NCI-H1417 (cell line): ENCODE measurements around the gene CLTCL1.
"Not testable (repeated sequence)": the region's sequence is repeated elsewhere in the genome, so short reads cannot be mapped to it uniquely, and the experiment has no call there.

Experiments used
- DNase-seq, 3 experiments: peaks; one replicate each; lab custom pipeline; 2025; lab: John Stamatoyannopoulos, UW

Gene CLTCL1

GRCh38 chr22:19218541-19219233 is 72.8 kb downstream of the CLTCL1 start:
- no peak for DNase-seq

- no peak for DNase-seq
Observed at GRCh38 chr22:19216579-19216978, 74.9 kb downstream of the CLTCL1 start.

DNA sequence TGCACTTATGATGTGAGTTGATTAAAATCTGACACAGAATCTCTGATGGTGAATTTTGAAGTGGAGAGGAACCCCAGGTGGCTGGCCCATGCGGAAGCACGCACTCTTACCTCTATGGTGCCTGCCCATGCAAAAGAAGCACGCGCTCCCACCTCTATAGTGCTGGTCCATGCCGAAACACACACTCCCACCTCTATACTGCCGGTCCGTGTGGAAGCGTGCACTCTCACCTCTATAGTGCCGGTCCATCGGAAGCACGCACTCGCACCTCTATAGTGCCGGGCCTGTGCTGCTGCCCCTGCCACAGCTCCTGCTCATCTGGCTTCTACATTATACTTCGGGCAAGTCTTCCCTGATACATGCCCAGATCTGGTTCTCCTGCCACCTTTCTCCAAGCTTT is 76.2 kb downstream of the CLTCL1 start:
- no peak for DNase-seq

DNA sequence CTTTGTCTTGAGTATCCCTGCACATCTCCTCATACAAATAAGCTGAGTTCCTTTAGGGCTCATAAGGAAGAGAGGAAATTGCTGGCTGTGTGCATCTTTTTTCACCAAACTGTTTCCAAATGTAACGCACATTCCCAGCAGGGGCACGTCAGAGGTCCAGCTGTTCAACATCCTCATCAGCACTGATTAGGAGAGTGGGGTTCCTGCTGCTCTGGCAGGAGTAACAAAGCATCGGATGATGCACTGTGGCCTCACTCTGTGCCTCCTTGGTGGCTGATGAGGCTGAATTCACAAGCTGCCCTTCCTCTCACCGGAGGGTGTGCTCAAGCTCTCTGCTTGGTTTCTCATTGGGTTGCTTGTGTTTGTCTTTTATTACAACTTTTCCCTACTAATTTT is 77.4 kb downstream of the CLTCL1 start:
- no peak for DNase-seq

GRCh38 chr22:19213442-19214077 is 78.0 kb downstream of the CLTCL1 start:
- DNase-seq, result no peak

- no peak for DNase-seq
Observed at GRCh38 chr22:19213001-19213400, 78.5 kb downstream of the CLTCL1 start.

- no peak for DNase-seq
Observed at GRCh38 chr22:19212302-19212870, 79.1 kb downstream of the CLTCL1 start.

- no peak for DNase-seq
Observed at GRCh38 chr22:19210188-19210587, 81.3 kb downstream of the CLTCL1 start.

GRCh38 chr22:19208287-19208847 is 83.2 kb downstream of the CLTCL1 start:
- DNase-seq, result no peak

DNA sequence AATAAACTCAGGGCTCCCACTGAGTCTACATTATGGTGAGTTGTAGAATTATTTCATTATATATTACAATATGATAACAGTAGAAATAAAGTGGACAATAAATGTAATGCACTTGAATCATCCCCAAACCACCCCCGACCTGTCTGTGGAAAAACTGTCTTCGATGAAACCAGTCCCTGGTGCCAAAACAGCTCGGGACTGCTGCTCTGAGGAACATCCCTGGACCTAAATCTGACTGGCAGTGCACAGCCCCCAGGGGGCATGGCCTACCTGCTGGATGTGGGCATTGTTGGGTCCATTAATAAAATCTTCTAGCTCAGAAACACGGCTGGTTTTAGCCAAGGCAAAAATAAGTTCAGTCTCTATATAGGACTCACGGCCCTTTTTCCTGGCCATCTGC is 83.6 kb downstream of the CLTCL1 start:
- no peak for DNase-seq

DNA sequence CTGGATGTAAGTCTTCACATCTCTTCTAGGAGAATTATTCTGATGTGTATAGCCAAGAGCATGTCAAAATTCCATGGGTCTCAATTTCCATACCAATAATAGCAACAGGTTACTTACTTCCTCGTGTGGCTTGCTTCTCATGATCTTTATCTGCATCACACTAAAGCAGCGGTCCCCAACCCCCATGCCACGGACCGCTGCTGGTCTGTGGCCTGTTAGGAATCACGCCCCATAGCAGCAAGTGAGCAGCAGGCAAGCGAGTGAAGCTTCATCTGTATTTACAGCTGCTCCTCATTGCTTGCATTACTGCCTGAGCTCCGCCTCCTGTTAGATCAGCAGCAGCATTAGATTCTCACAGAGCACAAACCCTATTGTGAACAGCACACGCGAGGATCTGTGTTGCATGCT is 84.1 kb downstream of the CLTCL1 start:
- no peak for DNase-seq

DNA sequence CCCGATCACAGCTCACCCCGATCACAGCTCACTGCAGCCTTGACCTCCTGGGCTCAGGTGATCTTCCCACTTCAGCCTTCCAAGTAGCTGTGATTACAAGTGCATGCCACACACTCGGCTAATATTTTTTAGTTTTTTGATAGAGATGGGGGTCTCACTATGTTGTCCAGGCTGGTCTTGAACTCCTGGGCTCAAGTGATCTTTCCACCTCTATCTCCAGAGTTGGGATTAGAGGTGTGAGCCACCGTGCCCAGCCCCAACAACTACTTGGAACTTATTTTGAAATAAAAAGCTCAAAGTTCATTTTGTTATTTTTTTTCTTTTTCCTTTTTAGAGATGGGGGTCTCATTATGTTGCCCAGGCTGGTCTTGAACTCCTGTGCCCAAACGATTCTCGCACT is 85.2 kb downstream of the CLTCL1 start:
- no peak for DNase-seq

- no peak for DNase-seq
Observed at GRCh38 chr22:19204640-19205039, 86.9 kb downstream of the CLTCL1 start.

DNA sequence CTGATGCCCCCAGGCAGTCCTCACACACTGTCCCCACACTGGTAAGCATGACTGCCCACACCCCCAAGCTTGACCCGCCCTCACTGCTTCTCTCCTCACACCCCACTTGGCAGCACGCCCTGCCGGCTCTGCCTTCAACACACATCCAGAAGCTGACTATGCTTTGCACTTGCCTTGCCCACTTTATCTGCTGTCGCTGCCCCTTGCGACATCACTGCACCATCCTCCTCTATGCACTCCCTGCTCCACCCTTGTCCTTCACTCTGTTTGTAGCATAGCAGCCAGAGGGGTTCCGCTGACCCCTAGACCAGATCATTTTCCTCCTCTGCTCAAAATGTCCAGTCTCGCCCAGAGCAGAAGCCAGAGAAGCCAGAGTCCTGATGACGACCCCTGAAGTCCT is 87.7 kb downstream of the CLTCL1 start:
- DNase-seq, result no peak

- DNase-seq, result not testable (repeated sequence)
Observed at GRCh38 chr22:19202799-19203186, 88.7 kb downstream of the CLTCL1 start.

- no peak for DNase-seq
Observed at GRCh38 chr22:19201869-19202798, 89.4 kb downstream of the CLTCL1 start.

GRCh38 chr22:19201130-19201868 is 90.2 kb downstream of the CLTCL1 start:
- DNase-seq, result no peak

- DNase-seq, result no peak
Observed at GRCh38 chr22:19199479-19199878, 92.0 kb downstream of the CLTCL1 start.

GRCh38 chr22:19197997-19198865 is 93.3 kb downstream of the CLTCL1 start:
- DNase-seq, result no peak

DNA sequence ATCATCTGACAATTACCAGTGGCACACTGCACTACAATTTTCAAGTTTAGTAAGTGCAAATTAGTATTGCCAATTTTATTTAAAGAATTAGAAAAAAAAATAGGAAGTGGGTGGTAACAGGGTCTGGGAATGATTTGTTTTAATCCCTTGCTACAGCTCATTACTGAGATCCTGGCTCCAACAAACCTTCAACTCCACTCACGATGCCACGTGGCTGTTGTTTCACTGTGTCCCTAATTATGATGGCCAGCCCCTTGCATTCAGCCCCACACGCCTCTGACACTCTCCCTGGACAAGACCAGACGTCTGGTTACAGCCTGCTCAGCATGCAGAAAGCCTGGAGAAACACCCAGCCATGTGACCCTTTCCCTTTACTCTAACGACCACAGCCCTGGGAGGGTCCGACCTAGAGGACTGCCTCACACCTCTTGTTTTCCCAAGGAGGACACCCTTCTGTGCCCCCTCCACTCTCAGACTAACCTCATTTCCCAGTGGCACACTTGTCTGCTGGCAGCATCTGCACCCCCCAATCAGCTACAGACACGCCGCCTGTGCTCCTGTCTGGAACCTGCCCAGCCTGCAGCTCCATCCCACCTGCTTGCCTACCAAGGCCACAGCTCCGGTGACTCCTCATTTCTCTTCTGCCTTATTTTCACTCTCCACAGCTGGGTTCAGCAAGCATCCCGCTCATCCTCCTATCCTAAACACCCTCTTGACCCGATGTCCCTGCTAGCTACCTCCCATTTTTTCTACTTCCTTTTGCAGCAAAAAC is 94.5 kb downstream of the CLTCL1 start:
- DNase-seq, result no peak
